Activated B cell treated with CpG ODN at 0.5 μM for 24 hours (primary cell): ENCODE results near the gene NRTN. TPM values are rescaled to one million over a fixed set of nuclear protein-coding genes. Genes with fewer than 3 reads are reported as not detected.

ENCODE experiments used
- ATAC-seq: fragments of 200-7000 bp; cut with Tn5 transposase; one replicate; pipeline ENCODE4 v1.10.0; 2021; ENCODE audit warnings: low read depth, mild to moderate bottlenecking, moderate library complexity
- CTCF ChIA-PET: fragments of 350-600 bp; sonication (Branson Sonifier 250); formaldehyde crosslinking; loops from one replicate; lab custom pipeline; 2021; ENCODE audit warnings: antibody characterized with exemption; lab: Charles Lee
- POLR2A ChIA-PET: fragments of 350-600 bp; sonication (Branson Sonifier 250); formaldehyde crosslinking; loops from one replicate; lab custom pipeline; 2021; ENCODE audit warnings: antibody characterized with exemption; lab: Charles Lee
- DNase-seq: peaks from one replicate; pipeline ENCODE4 v3.0.0; 2022
- H3K27ac Mint-ChIP-seq: one replicate; pipeline ENCODE4 v1.8.0; 2020; ENCODE audit warnings: mixed read lengths
- H3K27me3 Mint-ChIP-seq: one replicate; pipeline ENCODE4 v1.8.0; 2021; ENCODE audit warnings: mixed read lengths
- H3K36me3 Mint-ChIP-seq: one replicate; pipeline ENCODE4 v1.8.0; 2021; ENCODE audit warnings: low read depth, mixed read lengths
- H3K4me1 Mint-ChIP-seq: one replicate; pipeline ENCODE4 v1.8.0; 2021; ENCODE audit warnings: mixed read lengths
- H3K4me3 Mint-ChIP-seq: one replicate; pipeline ENCODE4 v1.8.0; 2020; ENCODE audit warnings: mild to moderate bottlenecking, mixed read lengths
- H3K9me3 Mint-ChIP-seq: one replicate; pipeline ENCODE4 v1.8.0; 2020; ENCODE audit warnings: mixed read lengths
- intact Hi-C: fragments of 100-400 bp; cut with micrococcal nuclease; formaldehyde crosslinking; loops from one replicate; pipeline ENCODE4 v1.15.1; 2024
- total RNA-seq: library from RNA; stranded (reverse); gene quantifications from 2 replicates; pipeline ENCODE4 v1.2.3, GENCODE V29; 2022
- TF ChIP-seq, protein P1 (sequence below): fragments of 200-600 bp; IDR thresholded peaks from one replicate; pipeline ENCODE4 v1.8.0; 2022; ENCODE audit warnings: antibody characterized with exemption, mild to moderate bottlenecking

NRTN gene
- total RNA-seq, 1 donor from 2014 or later, result 0.42 TPM

DNA sequence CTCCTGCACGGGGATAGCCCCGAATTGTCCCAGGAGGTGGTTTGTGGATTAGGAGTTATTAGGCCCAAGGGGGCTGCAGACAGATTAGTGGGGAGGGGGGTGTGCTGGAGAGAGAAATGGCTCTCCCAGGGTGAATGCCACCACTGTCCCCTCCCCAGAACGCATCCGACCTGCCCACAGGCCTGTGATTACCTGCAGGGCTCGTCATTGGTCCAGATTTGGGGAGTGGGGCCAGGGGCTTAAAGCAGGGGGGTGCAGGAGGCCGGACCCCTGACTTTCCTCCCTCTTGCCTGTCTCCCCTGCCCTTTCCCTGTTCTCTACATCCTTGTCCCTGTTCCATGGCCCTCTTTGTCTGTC is 1.2 kb downstream of the NRTN start:
- CTCF ChIA-PET, result no interaction called here
- no peaks in the 10 kb centered on the region for H3K36me3 Mint-ChIP-seq
- intact Hi-C loops, result no loop called here
- H3K4me1 Mint-ChIP-seq, result peaks cover 24% of the 10 kb centered on the region
- H3K4me3 Mint-ChIP-seq, result no peak overlapping the region
- no peaks in the 10 kb centered on the region for H3K9me3 Mint-ChIP-seq
- peaks cover 14% of the 10 kb centered on the region for H3K27me3 Mint-ChIP-seq
- POLR2A ChIA-PET, result interaction anchor here (0.7 kb wide), 1 partner anchor 119 kb away, joined by 3 read pairs; no protein-coding TSS in a partner anchor
- no peak overlapping the region for H3K27ac Mint-ChIP-seq
- ATAC-seq (no peak), DNase-seq (no peak)
- TF ChIP-seq, protein P1, sequence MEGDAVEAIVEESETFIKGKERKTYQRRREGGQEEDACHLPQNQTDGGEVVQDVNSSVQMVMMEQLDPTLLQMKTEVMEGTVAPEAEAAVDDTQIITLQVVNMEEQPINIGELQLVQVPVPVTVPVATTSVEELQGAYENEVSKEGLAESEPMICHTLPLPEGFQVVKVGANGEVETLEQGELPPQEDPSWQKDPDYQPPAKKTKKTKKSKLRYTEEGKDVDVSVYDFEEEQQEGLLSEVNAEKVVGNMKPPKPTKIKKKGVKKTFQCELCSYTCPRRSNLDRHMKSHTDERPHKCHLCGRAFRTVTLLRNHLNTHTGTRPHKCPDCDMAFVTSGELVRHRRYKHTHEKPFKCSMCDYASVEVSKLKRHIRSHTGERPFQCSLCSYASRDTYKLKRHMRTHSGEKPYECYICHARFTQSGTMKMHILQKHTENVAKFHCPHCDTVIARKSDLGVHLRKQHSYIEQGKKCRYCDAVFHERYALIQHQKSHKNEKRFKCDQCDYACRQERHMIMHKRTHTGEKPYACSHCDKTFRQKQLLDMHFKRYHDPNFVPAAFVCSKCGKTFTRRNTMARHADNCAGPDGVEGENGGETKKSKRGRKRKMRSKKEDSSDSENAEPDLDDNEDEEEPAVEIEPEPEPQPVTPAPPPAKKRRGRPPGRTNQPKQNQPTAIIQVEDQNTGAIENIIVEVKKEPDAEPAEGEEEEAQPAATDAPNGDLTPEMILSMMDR, result no peak

DNA sequence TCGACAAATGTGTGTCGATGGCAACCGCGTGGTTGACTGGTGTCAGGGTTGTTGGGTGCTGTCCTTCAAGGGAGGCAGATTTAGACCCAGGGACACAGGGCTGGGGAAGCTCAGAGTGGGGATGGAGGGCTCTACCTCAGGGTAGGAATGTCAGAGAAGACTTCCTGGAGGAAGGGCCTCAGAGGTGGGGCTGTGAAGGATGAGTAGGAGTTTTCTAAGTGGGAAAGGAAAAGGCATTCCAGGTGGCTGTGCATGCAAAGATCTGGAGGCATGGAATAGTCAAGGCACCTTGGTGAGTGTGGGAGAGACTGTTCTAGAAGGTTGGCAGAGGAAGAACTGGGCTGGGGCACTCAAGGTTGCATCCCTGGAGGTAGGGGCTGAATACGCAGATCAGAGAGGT is 2.0 kb downstream of the NRTN start:
- no peak for DNase-seq
- POLR2A ChIA-PET, result interaction anchor here (0.6 kb wide), 1 partner anchor 97 kb away, joined by 3 read pairs; no protein-coding TSS in a partner anchor
- no peak for ATAC-seq
- Mint-ChIP-seq H3K27me3 (peaks cover 10% of the 10 kb centered on the region), H3K36me3 (no peaks in the 10 kb centered on the region), H3K4me1 (peaks cover 22% of the 10 kb centered on the region), H3K4me3 (no peak overlapping the region), H3K27ac (no peak overlapping the region), H3K9me3 (no peaks in the 10 kb centered on the region)
- TF ChIP-seq, protein P1, result no peak
- intact Hi-C loops, result no loop called here
- CTCF ChIA-PET, result no interaction called here

DNA sequence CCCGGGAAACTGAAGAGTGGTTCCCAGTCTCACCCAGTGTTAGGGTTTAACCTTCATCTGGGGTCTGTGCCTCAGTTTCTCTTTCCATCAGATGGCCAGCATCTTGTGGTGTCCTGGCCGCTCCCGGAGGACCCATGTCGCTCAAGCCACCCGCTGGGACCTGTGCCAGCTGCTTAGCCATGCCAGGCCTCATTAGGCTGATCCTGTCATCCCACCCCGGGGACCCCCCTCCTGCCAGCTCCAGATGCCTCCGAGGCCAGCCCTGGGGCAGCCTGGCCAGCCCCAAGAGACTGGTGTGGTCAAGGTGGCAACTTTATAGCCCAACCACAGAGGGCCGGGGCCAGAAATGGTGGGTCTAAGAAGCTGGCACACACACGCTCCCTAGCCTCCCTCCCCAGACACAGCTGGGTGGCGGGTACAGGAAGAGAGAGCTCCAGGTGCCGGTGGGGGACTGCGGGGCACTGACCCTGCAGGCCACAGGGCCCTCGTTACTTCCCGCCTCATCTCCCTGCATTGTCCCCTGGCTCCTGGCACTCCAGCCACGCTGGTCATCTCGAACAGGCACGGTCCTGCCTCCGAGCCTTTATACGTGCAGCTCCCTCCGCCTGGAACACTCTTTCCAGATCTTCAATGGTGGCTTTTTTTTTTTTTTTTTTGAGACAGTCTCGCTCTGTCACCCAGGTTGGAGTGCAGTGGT is 3.4 kb downstream of the NRTN start:
- ATAC-seq (no peak), DNase-seq (no peak)
- peaks cover 14% of the 10 kb centered on the region for H3K4me1 Mint-ChIP-seq
- H3K9me3 Mint-ChIP-seq, result no peaks in the 10 kb centered on the region
- intact Hi-C loops, result no loop called here
- no peaks in the 10 kb centered on the region for H3K36me3 Mint-ChIP-seq
- ChIA-PET CTCF (no interaction called here), POLR2A (no interaction called here)
- no peak overlapping the region for H3K4me3 Mint-ChIP-seq
- peaks cover 4% of the 10 kb centered on the region for H3K27me3 Mint-ChIP-seq
- TF ChIP-seq, protein P1, result no peak
- no peak overlapping the region for H3K27ac Mint-ChIP-seq

DNA sequence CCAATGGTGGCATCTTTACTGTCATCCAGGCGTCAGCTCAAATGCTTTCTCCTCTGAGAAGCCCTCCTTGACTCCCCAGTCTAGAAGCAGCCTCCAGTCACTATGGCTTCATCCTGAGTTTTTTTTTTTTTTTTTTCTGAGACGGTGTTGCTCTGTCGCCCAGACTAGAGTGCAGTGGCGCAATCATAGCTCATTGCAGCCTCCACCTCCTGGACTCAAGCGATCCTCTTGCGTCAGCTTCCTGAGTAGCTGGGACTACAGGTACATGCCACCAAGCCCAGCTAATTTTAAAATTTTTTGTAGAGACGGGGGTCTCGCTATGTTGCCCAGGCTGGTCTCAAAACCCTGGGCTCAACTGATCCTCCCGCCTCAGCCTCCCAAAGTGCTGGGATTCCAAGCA is 4.2 kb downstream of the NRTN start:
- Mint-ChIP-seq H3K36me3 (no peaks in the 10 kb centered on the region), H3K27me3 (no peaks in the 10 kb centered on the region), H3K27ac (no peak overlapping the region), H3K4me1 (peaks cover 8% of the 10 kb centered on the region), H3K4me3 (no peak overlapping the region), H3K9me3 (no peaks in the 10 kb centered on the region)
- no peak for DNase-seq
- intact Hi-C loops, result no loop called here
- TF ChIP-seq, protein P1, result no peak
- POLR2A ChIA-PET, result no interaction called here
- no peak for ATAC-seq
- CTCF ChIA-PET, result no interaction called here

DNA sequence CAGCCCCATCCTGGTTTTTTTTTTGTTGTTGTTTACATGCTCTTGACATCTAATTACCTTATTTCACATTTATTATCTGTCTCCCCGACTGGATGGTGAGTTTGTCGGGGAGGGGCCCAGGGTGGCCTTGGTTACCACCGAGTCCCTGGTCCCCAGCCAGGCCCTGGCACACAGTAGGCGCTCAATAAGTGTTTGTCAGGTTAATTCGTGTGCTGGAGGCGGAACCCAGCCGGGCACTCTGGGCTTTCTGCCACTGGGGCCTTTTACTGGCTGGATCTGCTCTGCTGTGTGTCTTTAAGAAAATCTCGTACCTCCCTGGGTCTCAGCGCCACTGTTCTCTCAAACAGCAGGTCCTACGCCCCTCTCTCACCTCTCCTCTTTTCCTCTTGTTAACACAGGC is 4.6 kb downstream of the NRTN start:
- no peaks in the 10 kb centered on the region for H3K9me3 Mint-ChIP-seq
- ATAC-seq (no peak), DNase-seq (no peak)
- H3K4me1 Mint-ChIP-seq, result peaks cover 4% of the 10 kb centered on the region
- intact Hi-C loops, result no loop called here
- POLR2A ChIA-PET, result no interaction called here
- no peaks in the 10 kb centered on the region for H3K36me3 Mint-ChIP-seq
- CTCF ChIA-PET, result no interaction called here
- no peaks in the 10 kb centered on the region for H3K27me3 Mint-ChIP-seq
- H3K27ac Mint-ChIP-seq, result no peak overlapping the region
- TF ChIP-seq, protein P1, result no peak
- no peak overlapping the region for H3K4me3 Mint-ChIP-seq
